Bronchial epithelial cell (primary cell): ENCODE data around the gene PLS3. TPM values are rescaled to one million over a fixed set of nuclear protein-coding genes. Genes with fewer than 3 reads are reported as not detected.

Source experiments
- DNase-seq: peaks from one replicate; pipeline ENCODE4 v3.0.0-alpha.2; 2010; ENCODE audit warnings: low read depth
- FAIRE-seq: peaks from 2 replicates; lab custom pipeline; 2011; peaks lifted over from hg19 to GRCh38; lab: Jason Lieb, UNC
- H3K27me3 ChIP-seq: 2 replicates; pipeline ENCODE4 v1.5.1; 2011; ENCODE audit warnings: low read length; ENCODE audit not compliant: control insufficient read depth, insufficient read depth
- H3K36me3 ChIP-seq: 2 replicates; pipeline ENCODE4 v1.5.1; 2011; ENCODE audit warnings: low read length; ENCODE audit not compliant: control insufficient read depth, insufficient read depth
- H3K4me3 ChIP-seq: 2 replicates; pipeline ENCODE4 v1.5.1; 2011; ENCODE audit warnings: mild to moderate bottlenecking, low read depth, low read length, control low read depth
- total RNA-seq: library from RNA; depleted of rRNA; stranded (reverse); fragments of >200 nt; gene quantifications from 2 replicates; pipeline ENCODE4 v1.2.1, GENCODE V29; 2014
- TF ChIP-seq, protein P1 (sequence below): IDR thresholded peaks from 2 replicates; pipeline ENCODE4 v1.5.1; 2011; ENCODE audit warnings: mild to moderate bottlenecking, moderate library complexity, low read length, control low read depth, inconsistent platforms; ENCODE audit not compliant: insufficient read depth, severe bottlenecking

PLS3 gene
- total RNA-seq, 1 donor from 2014 or later: 204 TPM

DNA sequence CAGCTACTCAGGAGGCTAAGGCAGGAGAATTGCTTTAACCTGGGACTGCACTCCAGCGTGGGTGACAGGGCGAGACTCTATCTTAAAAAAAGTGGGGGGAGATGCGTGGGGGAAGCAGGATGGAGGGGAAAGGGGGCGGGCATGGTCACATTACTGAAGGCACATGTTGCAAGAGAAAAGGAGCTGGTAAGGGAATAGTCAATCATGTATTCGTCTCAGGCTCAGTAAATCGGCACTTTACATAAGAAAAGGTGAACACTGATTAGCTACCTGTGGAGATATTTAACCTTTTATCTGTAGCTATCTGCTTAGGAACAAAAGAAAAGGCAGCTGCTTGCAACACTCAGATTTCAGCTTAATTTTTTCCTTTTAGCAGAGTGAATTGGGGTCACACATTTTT lies 132.5 kb downstream of the PLS3 start:
- Histone ChIP-seq H3K36me3 (no peaks in the 10 kb centered on the region), H3K4me3 (no peak overlapping the region), H3K27me3 (no peaks in the 10 kb centered on the region)
- no peak for DNase-seq
- FAIRE-seq: no peak
- TF ChIP-seq, protein P1, sequence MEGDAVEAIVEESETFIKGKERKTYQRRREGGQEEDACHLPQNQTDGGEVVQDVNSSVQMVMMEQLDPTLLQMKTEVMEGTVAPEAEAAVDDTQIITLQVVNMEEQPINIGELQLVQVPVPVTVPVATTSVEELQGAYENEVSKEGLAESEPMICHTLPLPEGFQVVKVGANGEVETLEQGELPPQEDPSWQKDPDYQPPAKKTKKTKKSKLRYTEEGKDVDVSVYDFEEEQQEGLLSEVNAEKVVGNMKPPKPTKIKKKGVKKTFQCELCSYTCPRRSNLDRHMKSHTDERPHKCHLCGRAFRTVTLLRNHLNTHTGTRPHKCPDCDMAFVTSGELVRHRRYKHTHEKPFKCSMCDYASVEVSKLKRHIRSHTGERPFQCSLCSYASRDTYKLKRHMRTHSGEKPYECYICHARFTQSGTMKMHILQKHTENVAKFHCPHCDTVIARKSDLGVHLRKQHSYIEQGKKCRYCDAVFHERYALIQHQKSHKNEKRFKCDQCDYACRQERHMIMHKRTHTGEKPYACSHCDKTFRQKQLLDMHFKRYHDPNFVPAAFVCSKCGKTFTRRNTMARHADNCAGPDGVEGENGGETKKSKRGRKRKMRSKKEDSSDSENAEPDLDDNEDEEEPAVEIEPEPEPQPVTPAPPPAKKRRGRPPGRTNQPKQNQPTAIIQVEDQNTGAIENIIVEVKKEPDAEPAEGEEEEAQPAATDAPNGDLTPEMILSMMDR: no peak

GRCh38 chrX:115694028-115694427 lies 133.1 kb downstream of the PLS3 start:
- TF ChIP-seq, protein P1: no peak

GRCh38 chrX:115696039-115696438 lies 135.1 kb downstream of the PLS3 start:
- DNase-seq: no peak
- FAIRE-seq: no peak
- Histone ChIP-seq H3K36me3 (no peaks in the 10 kb centered on the region), H3K4me3 (no peak overlapping the region), H3K27me3 (no peaks in the 10 kb centered on the region)
- TF ChIP-seq, protein P1: no peak

More at GRCh38 chrX:115694028-115694427, 133.1 kb downstream of the PLS3 start:
- no peak for FAIRE-seq
- DNase-seq: no peak
- Histone ChIP-seq H3K4me3 (no peak overlapping the region), H3K36me3 (no peaks in the 10 kb centered on the region), H3K27me3 (no peaks in the 10 kb centered on the region)

DNA sequence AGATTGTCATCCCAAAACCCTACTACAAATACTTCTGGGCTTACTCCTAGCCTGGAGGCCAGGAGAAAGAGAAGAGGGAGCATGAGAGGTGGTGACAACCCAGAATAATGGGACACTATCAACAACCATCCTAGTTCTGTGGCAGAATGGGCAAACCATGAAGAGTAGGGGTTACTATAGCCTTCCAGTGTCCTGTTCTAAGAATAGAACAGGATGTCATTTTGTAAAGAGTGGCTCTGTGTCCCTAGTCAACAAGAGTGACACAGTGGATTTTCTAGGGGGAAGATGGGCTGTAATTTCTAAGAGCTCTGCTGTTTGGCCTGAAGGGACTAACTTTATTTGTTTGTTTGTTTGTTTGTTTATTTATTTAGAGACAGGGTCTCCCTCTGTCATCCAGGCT lies 136.0 kb downstream of the PLS3 start:
- no peak for DNase-seq
- Histone ChIP-seq H3K4me3 (no peak overlapping the region), H3K36me3 (no peaks in the 10 kb centered on the region), H3K27me3 (no peaks in the 10 kb centered on the region)
- FAIRE-seq: no peak
- TF ChIP-seq, protein P1: no peak

DNA sequence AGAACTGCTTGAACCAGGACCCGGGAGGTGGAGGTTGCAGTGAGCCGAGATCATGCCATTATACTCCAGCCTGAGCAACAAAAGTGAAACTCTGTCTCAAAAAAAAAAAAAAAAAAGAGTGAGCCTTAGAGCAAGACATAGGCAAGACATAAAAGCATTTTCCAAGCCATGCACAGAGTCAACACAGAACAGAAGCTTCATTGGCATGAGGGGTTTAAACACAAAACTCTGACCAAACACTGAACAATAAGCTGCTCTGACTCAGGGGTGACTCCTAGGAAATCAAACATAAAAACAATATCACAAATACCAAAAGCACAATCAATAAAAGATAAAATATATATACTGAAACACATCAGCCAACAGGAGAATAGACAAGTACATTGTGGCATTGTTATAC lies 136.8 kb downstream of the PLS3 start:
- Histone ChIP-seq H3K36me3 (no peaks in the 10 kb centered on the region), H3K27me3 (no peaks in the 10 kb centered on the region), H3K4me3 (no peak overlapping the region)
- DNase-seq: peak; percentile 10
- TF ChIP-seq, protein P1: no peak
- no peak for FAIRE-seq
